ENCODE measurements around the gene ZNF280A.

ZNF280A gene

DNA sequence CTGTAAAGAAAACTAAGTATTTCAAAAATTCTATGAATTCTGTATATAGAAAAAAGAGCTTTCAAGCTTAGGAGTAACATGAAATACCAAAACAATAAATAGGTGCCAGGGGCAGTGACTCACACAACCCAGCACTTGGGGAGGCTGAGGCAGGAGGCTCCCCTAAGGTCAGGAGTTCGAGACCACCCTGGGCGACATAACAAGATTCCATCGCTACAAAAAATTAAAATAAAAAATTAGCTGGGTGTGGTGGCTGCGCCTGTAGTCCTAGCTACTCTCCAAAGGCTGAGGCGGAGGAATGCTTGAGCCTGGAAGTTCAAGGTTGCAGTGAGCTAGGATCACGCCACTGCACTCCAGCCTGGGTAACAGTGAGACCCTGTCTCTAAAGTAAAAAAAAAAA is 33.0 kb downstream of the ZNF280A start:
- TF ChIP-seq, protein P1, sequence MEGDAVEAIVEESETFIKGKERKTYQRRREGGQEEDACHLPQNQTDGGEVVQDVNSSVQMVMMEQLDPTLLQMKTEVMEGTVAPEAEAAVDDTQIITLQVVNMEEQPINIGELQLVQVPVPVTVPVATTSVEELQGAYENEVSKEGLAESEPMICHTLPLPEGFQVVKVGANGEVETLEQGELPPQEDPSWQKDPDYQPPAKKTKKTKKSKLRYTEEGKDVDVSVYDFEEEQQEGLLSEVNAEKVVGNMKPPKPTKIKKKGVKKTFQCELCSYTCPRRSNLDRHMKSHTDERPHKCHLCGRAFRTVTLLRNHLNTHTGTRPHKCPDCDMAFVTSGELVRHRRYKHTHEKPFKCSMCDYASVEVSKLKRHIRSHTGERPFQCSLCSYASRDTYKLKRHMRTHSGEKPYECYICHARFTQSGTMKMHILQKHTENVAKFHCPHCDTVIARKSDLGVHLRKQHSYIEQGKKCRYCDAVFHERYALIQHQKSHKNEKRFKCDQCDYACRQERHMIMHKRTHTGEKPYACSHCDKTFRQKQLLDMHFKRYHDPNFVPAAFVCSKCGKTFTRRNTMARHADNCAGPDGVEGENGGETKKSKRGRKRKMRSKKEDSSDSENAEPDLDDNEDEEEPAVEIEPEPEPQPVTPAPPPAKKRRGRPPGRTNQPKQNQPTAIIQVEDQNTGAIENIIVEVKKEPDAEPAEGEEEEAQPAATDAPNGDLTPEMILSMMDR (IDR thresholded peaks at IDR 0.05; ENCODE audit: low read depth, low read length), result no peak

DNA sequence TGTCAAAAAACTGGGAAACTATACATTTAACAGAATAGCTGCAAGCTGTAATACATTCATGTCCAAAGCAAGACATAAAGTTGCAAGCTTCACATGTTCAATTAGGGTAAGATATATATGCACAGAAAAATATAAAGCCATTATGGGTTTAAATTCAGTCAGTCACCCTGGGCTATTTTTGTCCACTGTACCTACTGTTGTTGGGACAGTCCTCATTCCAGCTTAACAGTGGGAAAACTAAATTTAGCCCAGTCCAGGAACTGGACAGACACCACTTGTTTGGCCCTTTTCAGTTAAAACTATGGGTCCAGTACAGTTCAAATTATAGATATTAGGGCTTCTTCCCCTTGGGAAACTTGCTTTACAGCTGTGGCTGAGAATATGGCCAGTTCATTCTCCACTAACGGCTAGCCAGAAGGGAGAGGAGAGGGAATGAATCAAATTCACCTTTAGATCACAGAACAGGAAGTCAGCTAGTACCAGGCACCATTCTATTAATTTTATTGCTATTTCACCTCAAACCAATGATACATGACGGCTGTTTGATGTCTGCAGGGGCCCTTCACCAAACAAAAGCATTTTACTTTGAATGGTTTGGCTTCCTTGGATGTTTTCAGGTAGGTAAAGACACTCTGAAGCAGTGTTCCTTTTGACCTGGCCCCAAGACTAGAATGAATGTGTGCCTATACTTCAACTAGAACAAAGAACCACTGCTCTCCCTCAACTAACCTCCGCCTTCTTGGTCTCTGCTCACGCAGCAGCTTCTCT is 33.8 kb downstream of the ZNF280A start:
- TF ChIP-seq, protein P1 (IDR thresholded peaks at IDR 0.05; ENCODE audit: low read depth, low read length), result no peak
- DNase-seq (ENCODE audit: extremely low read depth, low read depth), result no peak

More for the DNA sequence above, 33.0 kb downstream of the ZNF280A start:
- no peak for DNase-seq (ENCODE audit: extremely low read depth, low read depth)

DNA sequence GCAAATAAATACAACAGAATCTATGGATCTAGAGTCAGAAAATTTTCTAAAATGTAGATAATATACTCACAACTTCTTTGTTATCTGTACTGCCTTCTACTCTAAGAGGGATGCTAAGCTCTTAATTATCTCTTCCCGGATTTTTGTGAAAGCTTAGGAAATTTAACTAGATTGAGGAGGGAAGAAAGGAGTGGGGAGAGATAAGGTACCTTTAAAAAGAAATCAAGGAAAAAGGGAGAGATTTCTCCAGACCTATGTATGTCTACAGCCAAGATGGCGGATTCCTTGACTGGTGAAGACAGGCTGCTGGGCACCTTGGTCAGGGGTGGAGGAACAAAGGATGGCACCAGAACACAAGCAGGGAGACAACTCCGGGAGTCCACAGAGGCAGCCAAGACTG is 34.5 kb downstream of the ZNF280A start:
- TF ChIP-seq, protein P1 (IDR thresholded peaks at IDR 0.05; ENCODE audit: low read depth, low read length), result no peak
- no peak for DNase-seq (ENCODE audit: extremely low read depth, low read depth)

DNA sequence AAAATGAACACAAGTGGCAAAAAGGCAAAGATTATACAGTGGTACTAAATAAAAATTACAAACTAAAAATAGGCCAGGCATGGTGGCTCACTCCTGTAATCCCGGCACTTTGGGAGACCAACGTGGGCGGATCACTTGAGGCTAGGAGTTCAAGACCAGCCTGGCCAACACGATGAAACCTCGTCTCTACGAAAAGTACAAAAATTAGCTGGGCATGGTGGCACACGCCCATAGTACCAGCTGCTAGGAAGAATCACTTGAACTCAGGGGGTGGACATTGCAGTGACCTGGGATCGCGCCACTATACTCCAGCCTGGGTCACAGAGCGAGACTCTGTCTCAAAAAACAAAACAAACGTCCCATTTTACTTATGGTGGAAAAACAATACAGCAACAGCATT is 36.0 kb downstream of the ZNF280A start:
- no peak for DNase-seq (ENCODE audit: extremely low read depth, low read depth)
- TF ChIP-seq, protein P1 (IDR thresholded peaks at IDR 0.05; ENCODE audit: low read depth, low read length), result no peak

DNA sequence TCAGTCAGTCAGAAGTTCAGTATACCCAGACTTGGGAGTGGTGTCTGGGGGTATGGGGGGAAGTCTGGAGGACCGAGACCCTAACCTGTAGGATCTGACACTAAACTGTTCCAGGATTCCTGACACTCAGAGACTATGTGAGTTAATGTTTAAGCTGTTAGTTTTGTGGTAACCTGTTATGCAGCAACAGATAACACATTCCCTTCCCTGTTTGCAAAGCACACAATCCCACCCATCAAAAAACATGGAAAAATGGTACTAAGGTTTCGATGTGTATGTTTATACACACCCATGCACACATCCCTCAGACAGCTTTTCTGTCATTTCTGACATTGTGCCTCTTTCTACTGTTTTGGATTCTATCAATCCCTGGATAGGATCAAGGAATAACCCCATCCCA is 39.1 kb downstream of the ZNF280A start:
- DNase-seq (ENCODE audit: extremely low read depth, low read depth), result no peak

DNA sequence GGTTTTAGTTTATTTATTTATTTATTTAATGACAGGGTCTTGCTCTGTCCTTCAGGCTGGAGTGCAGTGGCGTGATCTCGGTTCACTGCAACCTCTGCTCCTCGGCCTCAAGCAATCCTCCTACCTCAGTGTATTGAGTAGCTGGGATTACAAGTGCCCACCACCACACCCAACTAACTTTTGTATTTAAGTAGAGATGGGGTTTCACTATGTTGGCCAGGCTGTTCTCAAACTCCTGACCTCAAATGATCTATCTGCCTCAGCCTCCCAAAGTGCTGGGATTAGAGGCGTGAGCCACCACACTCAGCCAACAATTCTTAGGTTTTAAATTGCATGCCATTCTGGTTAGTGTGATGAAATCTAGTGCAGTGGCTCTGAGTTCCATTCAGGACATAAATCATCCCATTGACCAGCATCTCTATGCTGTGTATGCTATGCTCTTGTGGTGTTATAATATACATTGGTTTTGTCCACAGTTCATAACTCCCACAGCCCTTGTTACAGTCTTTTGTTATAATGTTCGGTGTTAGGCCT is 40.0 kb downstream of the ZNF280A start:
- no peak for DNase-seq (ENCODE audit: extremely low read depth, low read depth)
- TF ChIP-seq, protein P1 (IDR thresholded peaks at IDR 0.05; ENCODE audit: low read depth, low read length), result no peak

More for the DNA sequence above, 39.1 kb downstream of the ZNF280A start:
- TF ChIP-seq, protein P1 (IDR thresholded peaks at IDR 0.05; ENCODE audit: low read depth, low read length), result no peak

DNA sequence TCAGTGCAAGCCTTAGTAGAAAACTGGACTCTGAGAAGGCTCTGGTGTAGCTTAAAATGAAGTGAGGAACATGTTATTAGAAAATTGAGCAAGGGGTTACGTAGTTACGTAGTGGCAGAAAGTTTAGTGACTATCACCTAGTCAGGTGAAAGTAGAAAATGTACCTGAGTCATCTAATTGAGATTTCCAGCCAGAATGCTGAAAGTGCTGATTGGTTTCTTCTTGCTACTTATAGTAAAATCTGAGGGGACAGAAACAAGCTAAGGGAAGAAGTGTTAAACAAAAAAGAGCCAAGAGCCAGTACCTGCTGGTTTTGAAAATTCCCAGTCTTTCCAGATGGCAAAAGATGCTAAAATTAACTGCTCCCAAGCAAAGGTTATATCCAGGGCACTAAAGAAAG is 41.0 kb downstream of the ZNF280A start:
- TF ChIP-seq, protein P1 (IDR thresholded peaks at IDR 0.05; ENCODE audit: low read depth, low read length), result no peak

More for the DNA sequence above, 41.0 kb downstream of the ZNF280A start:
- no peak for DNase-seq (ENCODE audit: extremely low read depth, low read depth)
